GM19328 (cell line): Measurements from ENCODE around the gene ACSS3.
A peak's percentile ranks its signal among the peaks of the same experiment; 100 is the strongest.
"Not testable (repeated sequence)": the region's sequence is repeated elsewhere in the genome, so short reads cannot be mapped to it uniquely, and the experiment has no call there.

ENCODE experiments used
- ATAC-seq: cut with Tn5 transposase; IDR thresholded peaks from one replicate; pipeline ENCODE4 v1.9.1; 2021; ENCODE audit warnings: mild to moderate bottlenecking, moderate library complexity; ENCODE audit not compliant: unreplicated experiment

ACSS3 gene

DNA sequence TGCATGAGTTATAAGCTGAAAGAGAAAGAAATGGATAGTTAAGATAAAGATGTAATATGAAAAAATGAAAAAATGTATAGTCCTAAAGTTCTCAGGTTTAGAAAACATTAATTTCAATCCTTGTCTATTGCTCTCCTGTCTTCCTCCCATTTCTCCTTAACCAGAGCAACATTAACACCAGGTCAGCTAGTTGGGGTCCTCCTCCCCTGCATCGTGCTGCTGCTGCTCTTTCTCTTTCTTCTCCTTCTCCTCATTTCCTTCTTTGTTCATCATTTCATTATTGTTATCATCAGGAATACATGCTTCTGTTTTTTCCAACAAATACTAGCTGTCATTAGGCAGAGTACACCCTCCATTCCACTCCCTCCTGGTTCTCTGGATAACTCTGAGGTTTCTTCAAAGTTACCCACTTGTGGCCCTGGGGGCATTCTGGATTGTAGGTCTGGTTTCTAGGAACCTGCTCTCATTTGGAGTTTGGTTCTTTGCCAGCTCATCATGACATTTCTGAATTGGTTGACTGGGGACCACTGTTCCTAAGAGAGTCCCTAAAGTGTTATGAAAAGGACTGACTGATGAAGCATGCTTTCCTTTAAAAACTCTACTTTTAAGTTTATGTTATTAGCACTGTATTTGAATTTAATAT lies 17.0 kb downstream of the ACSS3 start:
- no peak for ATAC-seq

DNA sequence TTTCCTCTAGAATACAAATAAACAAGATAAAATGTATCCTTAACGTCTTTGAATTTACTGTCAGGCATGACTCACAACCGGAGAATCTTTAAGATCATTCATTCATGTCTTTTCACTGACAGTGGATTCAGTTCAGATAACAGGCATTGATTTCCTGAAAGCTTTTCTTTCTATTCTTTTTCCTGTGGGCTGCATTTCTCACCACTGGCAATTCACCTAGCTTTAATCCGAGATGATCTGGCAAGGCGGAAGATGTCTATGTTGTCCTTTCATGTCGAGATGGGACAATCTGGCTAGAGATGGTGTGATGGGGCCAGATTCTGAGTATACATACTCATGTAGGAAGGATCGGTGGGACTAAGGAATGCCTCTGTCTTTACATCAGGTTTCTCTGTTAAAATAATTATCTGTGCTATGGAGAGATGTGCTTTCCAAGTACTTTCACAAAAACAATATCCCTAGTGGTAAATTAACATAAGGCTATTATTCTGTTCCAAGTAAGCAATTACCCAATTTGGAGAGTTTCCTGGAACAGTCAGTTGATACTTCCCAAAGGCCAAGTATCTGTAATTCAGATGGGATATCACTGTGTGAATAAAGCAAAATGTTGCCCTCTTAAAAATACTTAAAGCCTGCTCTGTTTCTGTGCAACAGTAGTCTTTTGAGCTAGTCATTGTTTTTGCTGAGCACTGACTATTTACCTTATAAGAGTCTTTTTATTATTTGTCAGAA lies 17.8 kb downstream of the ACSS3 start:
- ATAC-seq = no peak

DNA sequence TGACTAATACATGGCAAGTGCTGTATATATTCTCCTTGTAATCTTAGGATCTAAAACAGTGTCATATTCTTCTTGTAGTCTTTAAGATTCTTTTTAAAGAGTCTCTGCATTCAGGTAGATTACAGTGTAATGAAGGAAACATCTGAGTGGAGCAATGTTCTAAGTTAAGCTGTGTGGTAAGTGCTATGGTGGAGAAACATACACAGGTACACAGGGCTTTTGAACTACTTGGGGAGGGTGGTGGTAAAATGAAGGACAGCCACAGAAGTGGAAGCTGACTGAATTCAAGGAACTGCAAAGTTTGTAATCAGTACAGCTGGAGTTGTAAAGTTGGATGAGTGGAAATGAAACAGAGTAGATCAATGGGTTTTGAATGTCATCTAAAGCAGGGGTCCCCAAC lies 27.8 kb downstream of the ACSS3 start:
- ATAC-seq = no peak

DNA sequence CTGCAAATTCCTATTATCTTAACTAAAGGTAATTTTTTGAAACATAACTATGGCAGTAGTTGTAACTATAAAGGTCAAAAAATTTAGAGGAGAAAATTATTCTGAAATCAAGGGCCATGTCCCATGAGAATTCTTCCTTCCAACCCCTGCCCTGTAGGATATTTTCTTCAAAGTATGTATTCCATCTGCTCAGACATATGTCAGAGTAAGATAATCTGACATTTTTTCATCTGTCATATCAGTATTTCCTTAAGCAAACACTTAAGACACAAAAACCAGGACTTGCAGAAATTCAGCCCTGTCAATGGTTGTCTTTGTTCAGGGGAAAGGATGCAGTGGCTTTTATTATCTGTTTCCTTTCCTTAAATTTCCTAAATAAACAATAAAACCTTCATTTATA lies 36.3 kb downstream of the ACSS3 start:
- no peak for ATAC-seq

DNA sequence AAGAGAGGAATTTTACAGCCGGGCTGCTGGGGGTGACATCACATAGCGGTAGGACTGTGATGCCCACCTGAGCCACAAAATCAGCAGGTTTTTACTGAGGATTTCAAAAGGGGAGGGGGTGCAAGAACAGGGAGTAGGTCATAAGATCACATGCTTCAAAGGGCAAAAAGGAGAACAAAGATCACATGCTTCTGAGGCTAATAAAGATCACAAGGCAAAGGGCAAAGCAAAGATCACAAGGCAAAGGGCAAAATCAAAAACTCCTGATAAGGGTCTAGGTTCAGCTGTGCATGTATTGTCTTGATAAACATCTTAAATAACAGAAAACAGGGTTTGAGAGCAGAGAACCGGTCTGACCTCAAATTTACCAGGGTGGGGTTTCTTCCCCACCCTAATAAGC lies 41.2 kb downstream of the ACSS3 start:
- not testable (repeated sequence) for ATAC-seq

DNA sequence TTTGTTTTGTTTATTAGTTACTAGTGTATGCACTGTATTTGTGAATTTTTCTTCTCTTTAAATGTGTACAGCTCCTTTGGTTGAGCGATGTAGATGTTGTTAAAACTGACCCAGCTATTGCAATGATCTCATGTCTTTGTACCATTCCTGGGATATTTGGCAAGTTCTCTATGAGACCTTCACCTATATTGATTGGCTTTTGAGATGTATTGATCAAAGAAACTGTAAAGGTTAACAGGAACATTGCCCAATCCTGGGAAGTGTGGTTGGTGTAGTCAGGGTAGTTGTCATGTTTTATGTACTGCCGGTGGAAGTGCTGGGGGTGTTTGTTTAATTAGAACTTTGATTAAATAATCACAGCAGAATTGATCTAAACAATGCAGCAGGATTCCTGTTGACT lies 43.1 kb downstream of the ACSS3 start:
- no peak for ATAC-seq

DNA sequence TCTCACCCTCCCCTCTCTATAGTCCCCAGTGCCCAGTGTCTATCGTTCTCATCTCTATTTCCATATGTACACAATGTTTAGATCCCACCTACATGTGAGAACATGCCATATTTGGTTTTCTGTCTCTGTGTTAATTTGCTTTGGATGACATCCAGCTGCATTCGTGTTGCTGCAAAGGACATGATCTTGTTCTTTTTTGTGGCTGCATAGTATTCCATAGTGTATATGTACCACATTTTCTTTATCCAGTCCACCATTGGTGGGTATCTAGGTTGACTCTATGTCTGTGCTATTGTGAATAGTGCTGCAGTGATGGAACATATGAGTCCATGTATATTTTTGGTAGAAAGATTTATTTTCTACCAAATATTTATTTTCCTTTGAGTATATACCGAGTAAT lies 45.7 kb downstream of the ACSS3 start:
- ATAC-seq = no peak

DNA sequence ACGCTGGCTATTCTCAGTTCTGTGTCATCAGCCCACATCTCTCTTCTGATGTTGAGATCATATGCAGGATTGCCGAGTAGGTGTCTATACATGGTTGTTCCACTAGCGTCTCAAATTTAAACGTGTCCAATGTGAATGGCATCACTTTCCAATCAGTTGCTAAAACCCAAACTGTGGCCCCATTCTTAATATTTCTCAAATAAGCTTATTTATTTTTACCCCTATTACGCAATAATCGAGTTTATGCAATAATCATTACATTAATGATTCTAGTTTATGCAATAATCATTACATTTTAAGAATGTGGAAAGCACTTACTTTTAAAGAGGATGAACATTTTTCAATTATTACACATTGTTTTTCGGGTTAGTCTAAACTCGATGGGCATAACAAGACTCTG lies 47.8 kb downstream of the ACSS3 start:
- no peak for ATAC-seq

DNA sequence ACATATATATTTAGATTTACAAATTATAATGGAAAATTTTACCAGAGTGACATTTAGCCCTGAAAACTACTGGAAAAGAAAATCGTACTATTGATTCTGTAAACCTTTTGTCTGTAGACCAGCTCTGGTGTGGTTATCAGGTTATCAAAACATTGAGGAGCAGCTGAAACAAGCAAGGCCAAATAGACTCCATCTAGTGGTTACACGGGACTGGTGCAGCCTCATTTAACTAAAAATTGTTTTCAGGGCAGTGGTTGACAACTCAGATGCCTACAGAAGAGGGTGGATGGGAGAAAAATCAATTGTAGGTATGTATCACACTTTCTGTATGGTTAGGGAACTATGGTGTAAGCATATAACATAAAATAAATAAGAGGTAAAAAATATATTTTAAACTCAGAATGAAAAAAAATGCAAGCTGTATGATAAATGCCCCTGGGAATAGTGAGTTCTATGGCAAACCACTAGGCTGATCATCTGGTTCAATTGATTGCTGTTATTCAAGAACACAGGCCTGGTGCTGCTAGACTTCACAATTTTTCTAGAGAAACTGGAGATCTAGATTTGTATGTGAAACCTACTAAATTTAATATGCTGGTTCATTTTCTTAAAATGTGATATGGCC lies 51.2 kb downstream of the ACSS3 start:
- peak; percentile 97 for ATAC-seq

DNA sequence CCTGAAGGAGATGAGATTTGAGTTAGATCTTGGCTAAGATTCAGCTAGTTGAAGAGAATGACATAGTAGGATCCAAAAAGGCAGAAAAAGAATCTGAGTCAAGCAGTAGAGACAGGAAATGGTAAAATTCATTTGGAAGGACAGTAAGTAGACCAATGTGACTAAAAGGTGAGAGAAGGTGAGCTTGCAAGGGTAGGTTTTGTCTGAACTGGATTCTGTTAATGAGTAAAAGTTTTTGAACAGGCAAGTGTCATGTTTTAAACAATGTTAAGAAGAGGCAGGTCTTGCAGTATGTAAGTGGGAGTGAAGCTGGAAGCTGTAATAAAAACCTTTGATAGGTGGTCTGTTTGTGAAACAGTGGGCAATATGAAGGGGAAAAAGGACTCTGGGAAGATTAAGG lies 58.6 kb downstream of the ACSS3 start:
- no peak for ATAC-seq

DNA sequence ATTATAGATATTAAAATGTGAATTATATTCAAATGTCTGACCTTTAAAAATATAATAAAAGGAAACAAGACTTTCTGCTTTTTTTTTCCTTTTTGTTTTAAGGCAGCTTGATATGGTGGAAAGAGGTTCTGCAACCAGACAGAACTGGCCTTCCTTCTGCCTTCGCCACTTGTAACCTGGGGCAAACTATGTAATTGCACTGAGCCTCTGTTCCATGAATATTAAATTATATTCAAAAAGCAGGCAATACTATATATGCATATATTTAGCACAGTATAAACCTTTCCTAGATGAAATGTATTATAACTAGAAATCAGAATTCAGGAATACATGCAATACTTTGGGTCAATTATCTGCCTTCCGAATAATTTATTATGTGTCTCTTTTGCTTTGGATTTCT lies 59.9 kb downstream of the ACSS3 start:
- ATAC-seq = no peak

DNA sequence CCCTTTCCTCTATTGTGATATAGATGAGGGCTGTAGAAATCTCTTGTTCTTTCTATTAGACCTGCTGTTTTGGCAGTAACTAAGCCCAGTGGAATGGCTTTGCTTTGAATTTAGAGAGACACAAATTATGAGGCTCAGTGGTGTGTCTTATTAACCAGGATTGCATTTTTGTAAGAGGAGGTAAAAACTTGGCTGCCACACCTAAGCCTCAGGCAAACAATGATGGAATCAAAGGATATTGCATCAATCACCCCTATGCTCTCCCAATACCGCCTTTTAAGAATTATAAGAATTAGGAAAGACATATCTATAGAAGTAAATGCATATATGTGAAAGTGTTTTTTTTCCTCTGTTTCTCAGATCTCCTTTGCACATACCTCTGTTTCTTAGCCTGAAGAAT lies 63.3 kb downstream of the ACSS3 start:
- ATAC-seq = no peak

DNA sequence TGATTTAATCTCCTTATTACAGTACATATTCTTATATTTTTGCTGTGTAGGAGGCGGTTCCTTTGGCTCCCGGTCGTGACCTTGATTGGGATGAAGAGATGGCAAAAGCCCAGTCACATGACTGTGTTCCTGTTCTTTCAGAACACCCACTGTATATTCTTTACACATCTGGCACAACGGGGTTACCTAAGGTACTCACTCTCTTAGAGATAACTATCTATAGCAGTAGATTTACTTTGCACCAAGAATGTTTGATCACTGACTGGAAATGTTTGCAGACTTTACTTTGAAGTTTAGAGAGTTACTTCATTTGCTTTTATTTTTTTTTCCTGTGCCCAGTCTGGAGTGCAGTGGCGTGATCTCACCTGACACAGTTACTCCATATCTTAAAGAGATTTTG lies 65.2 kb downstream of the ACSS3 start:
- no peak for ATAC-seq

DNA sequence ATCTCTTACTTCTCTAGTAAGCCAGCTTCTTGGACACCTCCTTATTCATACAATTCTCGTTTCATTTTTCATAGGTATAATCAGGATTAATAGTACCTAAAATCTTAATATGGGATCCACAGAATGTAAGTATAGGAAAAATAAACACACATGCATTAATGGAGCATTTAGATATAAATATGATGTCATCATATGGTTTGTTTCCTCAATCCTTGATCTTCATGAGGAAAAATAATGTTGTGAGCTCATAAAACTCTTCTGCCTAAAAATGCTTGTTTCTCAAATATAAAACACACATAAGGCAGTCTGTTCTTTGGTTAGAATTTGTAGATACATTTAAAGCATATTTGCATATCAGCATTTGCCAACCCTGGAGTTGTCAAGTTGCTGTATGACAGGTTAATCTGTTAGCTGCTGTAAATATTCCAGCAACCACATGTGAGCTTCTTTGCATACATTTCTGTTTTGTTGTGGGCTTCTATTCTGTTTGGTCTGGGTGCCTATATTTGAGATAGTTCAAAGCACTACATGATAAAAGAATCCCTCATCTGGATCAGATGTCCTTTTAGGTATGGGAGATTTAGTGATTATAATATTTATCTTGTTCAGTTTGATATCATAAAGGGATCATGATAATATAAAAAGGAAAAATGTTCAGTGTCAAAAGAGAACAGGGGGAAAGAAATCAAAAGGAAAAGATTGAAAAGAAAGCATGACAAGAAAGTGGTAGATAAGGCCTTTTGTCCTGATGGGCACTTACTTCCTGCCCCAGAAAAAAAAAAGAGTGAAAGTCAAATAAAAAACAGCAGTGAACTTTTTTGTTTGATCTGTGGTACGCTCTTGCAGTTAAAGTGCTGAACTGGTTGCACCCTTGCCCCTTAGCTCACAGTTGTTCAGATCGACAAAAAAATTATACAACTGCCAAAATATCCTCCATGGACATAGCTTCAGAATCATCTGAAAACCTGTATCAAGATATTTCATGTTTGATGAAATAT lies 68.6 kb downstream of the ACSS3 start:
- no peak for ATAC-seq

DNA sequence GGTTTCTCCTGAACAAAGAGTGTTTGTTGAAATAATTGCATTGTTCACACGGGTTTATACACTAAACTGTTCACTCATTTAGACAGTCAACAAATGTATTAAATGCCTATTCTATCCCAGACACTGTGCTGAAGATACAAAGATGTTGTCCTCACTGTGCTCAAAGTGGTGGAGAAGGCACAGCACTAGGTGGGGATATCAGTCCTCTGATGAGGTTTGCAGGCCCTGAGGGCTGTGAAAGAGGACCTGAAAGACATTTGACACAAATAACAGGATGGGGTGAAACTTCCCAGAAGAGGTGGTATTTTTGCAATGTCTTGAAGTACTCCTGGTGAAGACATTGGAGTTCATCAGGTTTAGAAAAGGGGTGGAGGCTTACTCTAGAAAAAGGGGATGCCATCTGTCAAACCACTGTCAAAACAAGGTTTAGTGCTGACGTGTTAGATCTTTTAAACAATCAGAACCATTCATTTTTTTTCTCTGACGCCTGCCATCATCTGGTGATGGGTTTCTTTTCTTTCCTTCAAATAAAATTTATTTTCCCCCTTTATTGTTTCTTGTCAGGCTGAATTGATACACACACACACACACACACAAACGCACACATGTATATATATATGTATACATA lies 69.5 kb downstream of the ACSS3 start:
- no peak for ATAC-seq

DNA sequence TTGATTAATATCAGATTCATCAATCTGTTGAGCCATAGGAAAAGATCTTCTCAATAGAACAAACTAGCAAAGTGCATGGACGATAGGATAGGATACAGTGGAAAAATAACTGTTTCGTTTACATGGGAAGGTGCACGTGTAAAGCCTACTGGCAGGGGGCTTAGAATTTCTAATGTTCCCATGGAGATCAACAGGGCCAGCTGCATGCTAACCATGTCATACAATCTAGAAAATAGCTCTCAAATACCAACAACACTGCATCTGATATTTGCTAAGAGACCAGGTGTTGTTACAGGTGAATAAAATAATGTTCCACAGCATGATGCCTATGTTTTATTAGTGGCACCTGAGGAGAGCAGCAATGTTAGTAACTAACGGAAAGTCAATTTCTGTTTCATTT lies 72.5 kb downstream of the ACSS3 start:
- no peak for ATAC-seq

DNA sequence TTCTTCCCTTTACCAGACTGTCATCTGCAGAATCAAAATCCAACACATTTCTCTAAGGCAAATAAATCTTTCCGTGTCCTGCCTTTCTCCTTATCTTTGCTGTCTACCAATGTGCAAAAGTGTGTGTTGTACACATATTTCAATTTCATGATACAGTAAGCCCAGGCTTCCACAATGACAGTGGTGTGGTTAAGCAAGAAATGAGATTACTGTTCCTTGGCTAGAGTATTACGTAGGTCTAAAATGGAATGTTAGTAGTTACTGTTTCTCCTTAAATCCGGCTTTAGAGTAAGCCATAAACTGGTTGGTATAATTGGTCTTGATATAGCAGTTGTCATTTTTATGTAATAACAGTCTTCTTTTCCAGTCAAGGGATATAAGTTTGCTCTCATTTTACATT lies 82.0 kb downstream of the ACSS3 start:
- ATAC-seq = no peak

DNA sequence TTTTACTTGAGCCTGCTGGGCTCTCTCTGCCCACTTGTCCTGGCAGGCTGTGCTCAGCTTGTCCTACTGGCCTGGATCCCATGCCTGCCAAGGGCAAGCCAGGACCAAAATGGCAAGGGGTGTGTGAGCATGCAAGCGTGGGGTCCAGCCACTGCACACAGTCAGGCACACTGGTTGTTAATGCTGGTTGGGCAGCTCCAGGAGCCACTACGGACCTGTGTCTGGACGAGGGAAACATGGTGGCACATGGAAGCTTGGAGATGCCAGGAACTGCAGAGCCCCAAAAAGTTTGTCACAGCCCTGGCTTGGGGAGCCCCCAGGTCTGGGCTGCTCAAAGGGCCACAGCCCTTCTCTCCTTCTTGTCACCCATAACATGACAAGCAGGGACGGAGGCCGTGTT lies 83.8 kb downstream of the ACSS3 start:
- no peak for ATAC-seq

DNA sequence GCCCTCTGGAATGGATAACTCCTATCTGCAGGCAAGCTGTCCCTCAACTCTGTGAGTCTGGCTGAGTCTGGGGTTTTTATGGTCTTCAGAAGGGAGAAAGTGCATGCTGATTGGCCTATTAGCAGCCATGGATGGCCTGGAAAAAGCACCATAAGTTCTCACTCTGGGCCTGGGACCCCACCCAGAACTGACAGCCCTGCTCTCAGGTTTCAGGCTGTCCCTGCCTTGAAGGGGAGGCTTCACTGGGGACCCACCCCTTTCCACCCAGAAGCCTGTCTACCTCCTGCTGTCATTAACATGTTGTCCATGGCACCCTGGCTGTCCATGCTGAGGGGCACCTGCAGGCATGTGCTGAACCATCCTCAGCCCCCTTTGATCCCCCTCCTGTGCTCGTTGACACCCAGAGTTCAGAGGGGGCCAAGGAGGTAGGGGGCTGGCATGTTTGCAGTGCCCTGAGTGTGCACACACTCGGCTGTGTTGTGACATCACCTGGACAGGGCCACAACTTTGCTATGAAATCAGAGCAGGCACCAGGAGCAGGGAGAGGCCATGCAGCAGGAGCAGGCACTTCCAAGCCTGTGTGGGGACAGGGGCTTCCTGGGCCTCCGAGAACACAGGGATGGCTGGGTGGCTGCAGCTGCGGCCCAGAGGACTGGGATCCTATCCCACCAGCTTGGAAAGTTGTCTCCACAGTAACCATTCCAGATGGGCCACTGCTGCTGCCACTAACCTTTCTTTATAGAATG lies 84.7 kb downstream of the ACSS3 start:
- ATAC-seq = no peak

DNA sequence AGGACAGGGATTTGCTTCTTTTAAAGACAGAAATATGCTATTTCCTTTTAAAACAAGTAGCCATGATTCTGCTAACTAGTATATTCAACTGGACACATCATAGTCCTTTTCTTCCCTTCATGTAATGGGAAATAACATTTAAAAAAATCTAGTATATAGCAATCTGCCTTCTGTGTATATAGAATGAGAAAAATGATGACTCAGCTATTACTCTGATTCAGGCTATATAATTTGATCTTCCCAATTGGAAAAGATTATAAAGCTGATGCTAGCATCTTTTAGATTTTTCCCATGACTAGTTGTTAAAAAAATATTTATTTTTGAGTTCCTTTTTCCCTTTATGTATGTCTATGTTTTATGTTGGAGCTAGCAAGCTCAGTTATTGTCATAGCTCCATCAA lies 86.9 kb downstream of the ACSS3 start:
- ATAC-seq = no peak
